NCI-H1694 treated with DMSO at 0.1 percent for 48 hours (cell line): ENCODE data around the gene BMF.
"Not testable (repeated sequence)": the region's sequence is repeated elsewhere in the genome, so short reads cannot be mapped to it uniquely, and the experiment has no call there.

ENCODE experiments used
- DNase-seq: peaks from one replicate; lab custom pipeline; 2025; lab: John Stamatoyannopoulos, UW

The BMF gene

DNA sequence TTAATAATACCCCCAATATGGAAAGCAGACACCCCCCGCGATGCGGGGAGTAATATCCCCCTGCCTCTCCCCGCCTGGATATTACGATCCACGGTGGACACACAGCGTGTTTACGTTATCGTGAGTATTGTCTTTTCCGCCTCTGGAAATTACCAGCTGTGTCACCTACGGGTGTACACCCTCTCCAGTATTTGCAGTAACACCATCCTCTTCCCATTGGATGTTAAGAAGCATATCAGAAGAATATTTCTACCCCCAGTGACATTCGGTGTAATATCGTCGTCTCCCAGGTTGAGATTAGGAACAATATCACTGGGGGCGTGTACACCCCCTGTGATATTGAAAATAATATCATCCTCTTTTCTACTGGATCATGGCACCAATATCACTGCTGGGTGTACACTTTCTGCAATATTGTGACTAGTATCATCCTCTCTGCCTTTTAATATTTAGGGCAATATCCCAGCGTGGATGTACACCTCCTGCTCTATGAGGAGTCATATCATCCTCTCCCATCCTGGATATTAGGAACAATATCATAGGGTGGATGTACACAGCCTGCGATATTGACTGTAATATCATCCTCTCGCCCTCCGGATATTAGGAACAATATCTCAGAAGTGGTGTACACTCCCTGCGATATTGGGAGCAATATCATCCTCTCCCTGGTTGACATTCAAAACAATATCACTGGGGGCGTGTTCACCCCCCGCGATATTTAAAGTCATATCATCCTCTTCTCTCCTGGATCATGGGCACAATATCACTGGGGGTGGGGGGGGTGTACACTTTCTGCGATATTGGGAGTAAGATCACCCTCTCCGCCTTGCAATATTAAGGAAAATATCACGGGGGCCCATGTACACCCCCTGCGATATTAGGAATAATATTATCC is 20.3 kb upstream of the BMF start:
- DNase-seq: no peak

GRCh38 chr15:40125950-40126349 is 17.3 kb upstream of the BMF start:
- no peak for DNase-seq

DNA sequence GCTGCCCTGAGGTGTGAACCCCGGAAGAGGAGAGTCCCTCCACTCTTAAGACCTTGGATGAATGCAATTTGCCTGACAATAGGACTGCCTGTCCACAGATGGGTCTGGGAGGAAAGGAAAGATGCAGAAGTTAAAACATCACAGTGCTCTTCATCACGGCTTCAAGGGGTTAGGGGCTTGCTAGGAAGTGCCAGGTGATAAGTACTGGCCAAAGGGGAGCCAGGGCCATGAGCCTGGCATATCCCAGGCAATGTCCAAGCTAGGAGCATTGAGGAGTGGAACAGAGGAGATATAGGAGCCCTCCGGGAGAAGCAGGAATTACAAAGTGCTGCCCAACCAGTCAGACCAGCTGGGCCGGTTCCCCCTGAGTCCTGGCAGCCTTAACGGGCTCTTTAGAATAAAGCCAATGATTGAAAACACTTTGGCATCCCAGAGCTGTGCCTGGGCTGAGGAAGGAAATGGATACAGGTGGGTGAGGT is 16.2 kb upstream of the BMF start:
- DNase-seq: not testable (repeated sequence)

DNA sequence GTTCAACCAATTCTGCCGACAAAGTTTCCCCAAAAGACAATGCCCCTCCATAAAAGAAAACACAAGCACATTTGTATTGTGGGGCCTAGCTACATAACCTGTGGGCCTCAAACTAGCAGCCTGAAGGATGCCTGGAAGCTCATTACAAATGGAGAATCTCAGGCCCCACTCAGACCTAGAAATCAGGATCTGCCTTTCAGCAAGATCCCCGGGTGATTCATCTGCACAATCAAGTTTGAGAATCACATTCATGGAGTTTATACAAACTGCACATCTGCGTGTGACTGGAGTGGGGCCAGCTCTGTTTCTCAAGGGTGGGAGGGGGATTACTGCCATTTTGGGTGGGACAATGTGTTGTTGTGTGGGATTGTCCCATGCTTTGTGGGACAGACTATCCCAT is 15.7 kb upstream of the BMF start:
- DNase-seq: not testable (repeated sequence)

DNA sequence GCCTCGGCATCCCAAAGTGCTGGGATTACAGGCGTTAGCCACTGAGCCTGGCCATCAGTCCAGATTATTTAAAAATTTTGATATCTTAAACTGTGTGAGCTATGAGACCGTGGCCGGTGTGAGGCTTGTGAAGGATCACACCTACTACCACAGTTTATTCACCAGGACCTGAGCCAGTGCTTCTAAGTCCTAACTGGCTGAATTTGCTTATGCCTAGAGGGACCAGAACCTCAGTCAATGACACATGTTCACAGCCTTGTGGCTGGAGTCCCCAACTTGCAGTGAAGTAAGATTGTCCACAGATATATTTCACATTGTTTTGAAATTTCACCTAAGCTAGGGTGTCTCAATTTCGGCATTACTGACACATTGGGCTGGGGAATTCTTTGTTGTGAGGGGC is 15.2 kb upstream of the BMF start:
- DNase-seq: not testable (repeated sequence)

GRCh38 chr15:40122989-40123388 is 14.3 kb upstream of the BMF start:
- DNase-seq: not testable (repeated sequence)

- no peak for DNase-seq
These were observed 13.4 kb upstream of the BMF start for GRCh38 chr15:40121911-40122638.

- no peak for DNase-seq
These were observed 9.8 kb upstream of the BMF start for GRCh38 chr15:40118473-40118872.

DNA sequence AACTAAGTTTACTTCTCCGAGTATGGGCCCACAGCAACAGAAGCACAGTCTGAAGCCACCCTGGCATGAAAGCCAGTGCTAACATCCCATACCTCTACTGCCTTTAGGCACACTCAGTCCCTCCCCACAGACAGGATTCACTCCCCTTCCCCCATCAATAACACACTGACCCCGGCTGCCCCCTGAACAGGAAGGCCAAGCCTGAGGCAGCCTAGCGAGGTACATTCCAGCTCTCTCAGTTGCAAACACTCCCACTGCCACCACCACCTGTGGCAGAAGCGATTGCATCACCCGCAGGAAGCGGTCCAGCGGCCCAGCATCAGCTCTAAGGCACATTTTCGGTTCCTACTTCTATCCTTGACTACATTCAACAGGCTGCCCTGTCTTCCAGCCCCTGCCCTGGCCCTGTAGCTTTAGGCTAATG is 7.0 kb upstream of the BMF start:
- DNase-seq: no peak

DNA sequence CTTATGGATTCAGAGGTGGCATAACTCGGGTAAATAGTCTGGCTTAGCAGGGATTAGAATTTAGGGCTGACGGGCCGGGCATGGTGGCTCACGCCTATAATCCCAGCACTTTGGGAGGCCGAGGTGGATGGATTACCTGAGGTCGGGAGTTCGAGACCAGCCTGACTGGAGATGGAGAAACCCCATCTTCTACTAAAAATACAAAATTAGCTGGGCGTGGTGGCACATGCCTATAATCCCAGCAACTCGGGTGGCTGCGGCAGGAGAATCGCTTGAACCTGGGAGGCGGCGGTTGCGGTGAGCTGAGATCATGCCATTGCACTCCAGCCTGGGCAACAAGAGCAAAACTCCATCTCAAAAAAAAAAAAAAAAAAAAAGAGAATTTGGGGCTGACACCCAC is 6.4 kb upstream of the BMF start:
- not testable (repeated sequence) for DNase-seq

GRCh38 chr15:40114218-40114617 is 5.5 kb upstream of the BMF start:
- DNase-seq: no peak

DNA sequence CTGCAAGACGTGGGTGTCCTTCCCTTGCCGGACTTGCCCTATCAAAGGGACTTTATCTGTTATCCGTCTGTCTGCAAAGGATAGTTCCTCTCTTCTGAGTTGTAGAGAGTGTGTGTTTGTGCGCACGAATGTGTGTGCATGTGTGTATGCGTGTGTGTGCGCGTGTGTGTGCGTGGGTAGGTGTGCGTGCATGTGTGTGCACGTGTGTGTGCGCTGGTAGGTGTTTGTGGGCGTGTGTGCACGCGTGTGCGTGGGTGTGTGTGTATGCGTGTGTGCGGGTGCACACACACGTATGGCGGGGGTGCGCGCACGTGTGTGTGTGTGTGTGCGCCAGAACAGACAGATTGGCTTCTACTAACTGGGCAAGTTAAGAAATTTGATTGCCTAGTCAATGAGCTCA is 4.1 kb upstream of the BMF start:
- no peak for DNase-seq

- DNase-seq: no peak
These were observed 3.2 kb upstream of the BMF start for GRCh38 chr15:40111888-40112287.

DNA sequence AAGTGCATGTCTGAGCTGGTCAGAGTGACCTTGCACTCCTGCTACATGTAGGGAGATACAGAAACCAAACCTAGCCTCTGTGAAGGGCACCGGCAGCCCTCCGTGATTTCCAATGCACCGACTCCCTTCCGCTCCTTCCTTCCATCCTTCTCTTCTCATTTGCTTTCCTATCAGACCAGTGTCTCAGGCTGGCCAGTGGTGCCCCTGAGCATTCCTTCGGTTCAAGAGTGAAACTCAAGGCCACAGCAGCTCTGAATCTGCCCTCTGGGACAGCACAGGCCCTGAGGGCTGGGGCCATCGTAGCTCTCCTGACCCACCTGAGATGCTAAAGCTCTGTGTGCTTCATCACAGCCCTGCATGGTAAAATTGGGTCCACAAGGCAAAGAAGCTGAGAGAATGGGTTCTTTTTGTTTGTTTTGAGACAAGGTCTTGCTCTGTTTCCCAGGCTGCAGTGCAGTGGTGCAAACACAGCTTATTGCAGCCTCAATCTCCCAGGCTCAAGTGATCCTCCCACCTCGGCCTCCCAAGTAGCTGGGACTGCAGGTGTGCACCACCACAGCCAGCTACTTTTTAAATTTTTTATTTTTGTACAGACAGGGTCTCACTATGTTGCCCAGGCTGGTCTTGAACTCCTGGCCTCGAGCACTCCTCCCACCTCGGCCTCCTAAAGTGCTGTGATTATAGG is 2.3 kb upstream of the BMF start:
- DNase-seq: no peak

DNA sequence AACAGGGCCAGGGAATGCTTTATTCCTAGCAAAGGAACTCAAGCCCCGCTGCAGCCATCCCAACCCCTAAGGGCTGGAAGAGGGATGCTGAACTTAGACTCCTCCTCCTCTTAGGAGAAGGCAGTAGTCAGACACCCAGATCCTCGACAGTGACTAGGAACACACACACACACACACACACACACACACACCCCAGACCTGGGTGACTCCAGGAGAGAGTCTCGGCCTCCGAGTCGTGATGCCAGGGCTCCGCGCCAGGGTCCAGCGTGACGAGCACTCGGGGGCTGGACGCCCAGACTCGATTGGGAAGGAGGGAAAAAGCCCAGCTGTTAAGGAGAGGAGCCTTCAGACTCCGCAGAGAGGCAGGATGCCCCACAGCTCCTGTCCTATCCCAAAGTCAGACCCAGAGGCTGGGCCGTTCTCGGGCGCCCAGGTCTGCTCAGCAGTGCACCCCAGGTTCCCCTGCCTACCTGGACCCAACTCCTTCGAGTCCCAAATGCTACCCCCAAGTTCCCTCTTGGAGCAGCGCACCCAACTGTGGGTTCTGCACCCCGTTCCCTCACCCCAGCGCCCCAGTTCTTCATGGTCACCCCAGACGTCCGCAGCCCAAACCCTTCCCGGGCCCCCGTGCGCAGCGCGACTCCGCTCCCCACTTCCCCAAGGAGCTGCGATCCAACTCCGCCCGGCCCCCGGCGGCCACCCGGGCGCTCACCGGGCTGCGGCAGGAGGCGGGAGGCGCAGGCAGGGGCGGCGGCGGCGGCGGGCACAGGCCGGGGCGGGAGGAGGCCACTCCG is 421 bp downstream of the BMF start:
- DNase-seq: no peak

GRCh38 chr15:40106203-40107161 is 2.2 kb downstream of the BMF start:
- no peak for DNase-seq

GRCh38 chr15:40105517-40106202 is 3.0 kb downstream of the BMF start:
- DNase-seq: no peak

DNA sequence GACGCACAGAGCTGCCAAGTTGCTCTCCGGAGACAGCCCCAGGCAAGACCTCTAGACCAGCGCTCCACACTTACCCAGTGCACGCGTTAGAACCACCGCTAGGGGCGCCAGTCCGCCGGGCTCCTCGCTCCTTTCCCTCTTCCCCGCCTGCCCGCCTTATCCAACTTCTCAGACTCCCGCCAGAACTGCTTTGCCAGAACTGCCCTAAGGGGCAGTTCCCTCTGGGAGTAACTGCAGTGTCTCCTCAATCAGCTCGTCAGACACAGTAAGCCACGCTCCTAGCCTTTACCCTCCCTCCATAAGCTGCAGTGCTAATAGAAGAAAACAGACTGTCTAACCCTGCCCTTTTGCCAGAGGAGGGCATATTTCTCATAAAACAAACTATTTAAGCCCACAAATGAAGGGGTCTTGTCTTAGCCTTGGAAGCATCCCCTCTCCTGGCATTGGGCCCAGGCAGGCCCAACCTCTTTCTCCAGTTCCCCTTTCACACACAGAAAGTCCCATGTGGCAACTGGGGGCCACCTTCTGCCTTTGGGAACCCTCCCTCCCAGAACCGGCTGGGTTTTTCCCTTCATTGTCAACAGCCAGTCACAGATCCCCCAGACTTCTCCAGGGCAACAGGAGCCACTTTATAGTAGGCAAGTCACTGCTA is 3.7 kb downstream of the BMF start:
- DNase-seq: peak; percentile 59

DNA sequence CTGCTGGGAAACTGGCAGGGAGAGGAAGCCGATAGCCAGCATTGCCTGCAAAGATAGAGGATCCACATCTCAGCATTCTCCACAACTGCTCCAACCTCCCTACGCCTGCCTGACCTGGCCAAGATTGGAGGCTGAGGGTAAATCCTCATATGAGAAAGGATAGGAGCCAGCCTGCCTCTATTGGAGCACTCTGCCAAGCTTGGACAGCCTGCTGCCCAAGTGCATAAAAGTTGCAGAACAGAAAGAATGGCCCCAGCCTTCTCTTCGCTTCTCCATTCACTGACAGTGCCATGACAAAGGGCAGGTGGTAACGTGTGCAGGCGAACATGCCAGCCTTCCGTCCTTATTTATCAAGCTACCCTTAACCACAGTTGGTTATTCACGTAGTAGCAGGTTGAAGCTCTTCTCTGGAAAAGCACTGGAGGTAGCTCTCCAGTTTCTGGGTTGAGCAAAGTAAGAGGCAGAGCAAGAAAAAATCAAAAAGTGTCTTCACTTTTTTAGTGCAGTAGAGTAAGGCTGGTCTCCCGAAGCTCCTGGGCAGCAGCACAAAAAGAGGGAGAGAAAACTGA is 4.3 kb downstream of the BMF start:
- peak; percentile 45 for DNase-seq
